Smooth muscle cell (in vitro differentiated cells): ENCODE results near the gene HIP1R. TPM values are rescaled to one million over a fixed set of nuclear protein-coding genes. Genes with fewer than 3 reads are reported as not detected.

Experiments used
- DNase-seq: peaks from one replicate; lab custom pipeline; 2025; ENCODE audit not compliant: unreplicated experiment; lab: John Stamatoyannopoulos, UW
- H2AFZ ChIP-seq: fragments of 200-600 bp; sonication (generic); 2 replicates; pipeline ENCODE4 v1.6.0; 2016; ENCODE audit warnings: antibody characterized with exemption, low read depth, mild to moderate bottlenecking
- H3F3A ChIP-seq: fragments of 200-600 bp; sonication (generic); 2 replicates; pipeline ENCODE4 v1.6.0; 2017; ENCODE audit warnings: antibody characterized with exemption, low read depth
- H3K27ac ChIP-seq: fragments of 200-600 bp; sonication (generic); 2 replicates; pipeline ENCODE4 v1.5.1; 2016; ENCODE audit warnings: low read depth, mild to moderate bottlenecking
- H3K27me3 ChIP-seq: fragments of 200-600 bp; sonication (generic); 2 replicates; pipeline ENCODE4 v1.6.1; 2016; ENCODE audit warnings: low read depth, mild to moderate bottlenecking
- H3K36me3 ChIP-seq: fragments of 200-600 bp; sonication (generic); 2 replicates; pipeline ENCODE4 v1.5.1; 2016; ENCODE audit warnings: low read depth
- H3K4me1 ChIP-seq: fragments of 200-600 bp; sonication (generic); 2 replicates; pipeline ENCODE4 v1.5.1; 2016; ENCODE audit warnings: low read depth
- H3K4me2 ChIP-seq: fragments of 200-600 bp; sonication (generic); 2 replicates; pipeline ENCODE4 v1.6.0; 2016; ENCODE audit warnings: mild to moderate bottlenecking
- H3K4me3 ChIP-seq: fragments of 200-600 bp; sonication (generic); 2 replicates; pipeline ENCODE4 v1.5.1; 2016; ENCODE audit warnings: mild to moderate bottlenecking
- H3K79me2 ChIP-seq: fragments of 200-600 bp; sonication (generic); 2 replicates; pipeline ENCODE4 v1.6.0; 2016; ENCODE audit warnings: low read depth, mild to moderate bottlenecking
- H3K9ac ChIP-seq: fragments of 200-600 bp; sonication (generic); 2 replicates; pipeline ENCODE4 v1.6.0; 2016; ENCODE audit warnings: low read depth
- H3K9me3 ChIP-seq: fragments of 200-600 bp; sonication (generic); replicated peaks from 2 replicates; pipeline ENCODE4 v1.5.1; 2016; ENCODE audit warnings: low read depth
- H4K20me1 ChIP-seq: fragments of 200-600 bp; sonication (generic); 2 replicates; pipeline ENCODE4 v1.6.0; 2016; ENCODE audit warnings: low read depth
- WGBS: methylation state at CpG from one replicate; pipeline ENCODE4 v1.1.7; 2016; ENCODE audit warnings: low lambda C conversion rate; 5-methylcytosine and 5-hydroxymethylcytosine counted together
- polyA plus RNA-seq: library from polyadenylated mRNA; unstranded; fragments of >200 nt; fragmentation: Nextera tagmentation; extraction: Ambion mirVana; gene quantifications from 2 replicates; pipeline ENCODE4 v1.2.1, GENCODE V29; 2016
- total RNA-seq: library from RNA; depleted of rRNA; stranded (reverse); fragments of >200 nt; gene quantifications from 2 replicates; pipeline ENCODE4 v1.2.3, GENCODE V29; 2014
- TF ChIP-seq, protein P1 (sequence below): fragments of 200-600 bp; sonication (generic); IDR thresholded peaks from 2 replicates; pipeline ENCODE4 v1.5.1; 2017; ENCODE audit warnings: borderline replicate concordance, mild to moderate bottlenecking, antibody characterized with exemption; ENCODE audit not compliant: insufficient read depth, poor library complexity, severe bottlenecking

The HIP1R gene
- total and polyA plus RNA-seq, 2 experiments from 2014 or later, result 6.0 to 27.8 TPM

DNA sequence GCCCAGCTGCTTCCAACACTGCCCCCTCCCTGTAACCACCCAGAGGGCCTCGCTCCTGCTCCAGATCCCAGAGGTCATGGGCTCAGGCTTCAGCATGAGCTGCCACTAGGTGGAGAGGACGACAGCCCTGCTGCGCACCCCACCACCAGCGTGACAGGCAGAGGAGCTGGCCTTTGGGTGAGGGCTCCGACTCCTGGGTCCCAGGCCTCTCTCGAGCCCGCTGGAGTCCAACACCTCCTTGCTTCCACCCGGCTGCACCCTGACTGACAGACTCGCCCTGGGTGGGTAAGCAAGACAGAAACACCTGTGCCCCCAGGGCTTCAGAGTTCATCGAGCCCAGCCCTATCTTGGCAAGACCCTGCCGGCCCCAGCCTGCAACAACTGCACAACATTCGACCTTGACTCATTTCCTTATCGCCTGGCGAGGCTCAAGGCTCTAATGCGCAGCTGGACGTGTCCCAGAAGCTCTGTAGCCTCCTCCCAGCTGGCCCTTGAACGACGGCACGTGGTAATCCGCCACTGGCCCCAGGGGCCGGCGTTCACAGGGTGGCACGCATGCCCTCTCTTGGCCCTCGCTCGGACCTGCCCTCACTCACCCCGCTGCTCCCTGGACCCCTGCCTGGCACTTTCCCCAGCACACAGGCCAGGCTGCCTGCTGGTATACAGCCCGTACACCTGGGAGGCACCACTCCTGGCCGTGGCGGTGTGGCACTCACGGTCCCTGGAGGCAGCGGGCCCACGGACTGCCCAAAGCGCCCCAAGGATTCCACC is 32.6 kb downstream of the HIP1R start:
- Histone ChIP-seq H4K20me1 (peaks cover 69% of the 10 kb centered on the region), H3K9ac (no peak overlapping the region), H2AFZ (no peak overlapping the region), H3K4me3 (no peak overlapping the region), H3K4me1 (peaks cover 25% of the 10 kb centered on the region), H3K79me2 (peaks cover 26% of the 10 kb centered on the region), H3F3A (no peaks in the 10 kb centered on the region), H3K4me2 (no peak overlapping the region), H3K9me3 (no peaks in the 10 kb centered on the region), H3K36me3 (peaks cover 6% of the 10 kb centered on the region), H3K27ac (no peak overlapping the region), H3K27me3 (no peaks in the 10 kb centered on the region)
- no peak for DNase-seq
- TF ChIP-seq, protein P1, sequence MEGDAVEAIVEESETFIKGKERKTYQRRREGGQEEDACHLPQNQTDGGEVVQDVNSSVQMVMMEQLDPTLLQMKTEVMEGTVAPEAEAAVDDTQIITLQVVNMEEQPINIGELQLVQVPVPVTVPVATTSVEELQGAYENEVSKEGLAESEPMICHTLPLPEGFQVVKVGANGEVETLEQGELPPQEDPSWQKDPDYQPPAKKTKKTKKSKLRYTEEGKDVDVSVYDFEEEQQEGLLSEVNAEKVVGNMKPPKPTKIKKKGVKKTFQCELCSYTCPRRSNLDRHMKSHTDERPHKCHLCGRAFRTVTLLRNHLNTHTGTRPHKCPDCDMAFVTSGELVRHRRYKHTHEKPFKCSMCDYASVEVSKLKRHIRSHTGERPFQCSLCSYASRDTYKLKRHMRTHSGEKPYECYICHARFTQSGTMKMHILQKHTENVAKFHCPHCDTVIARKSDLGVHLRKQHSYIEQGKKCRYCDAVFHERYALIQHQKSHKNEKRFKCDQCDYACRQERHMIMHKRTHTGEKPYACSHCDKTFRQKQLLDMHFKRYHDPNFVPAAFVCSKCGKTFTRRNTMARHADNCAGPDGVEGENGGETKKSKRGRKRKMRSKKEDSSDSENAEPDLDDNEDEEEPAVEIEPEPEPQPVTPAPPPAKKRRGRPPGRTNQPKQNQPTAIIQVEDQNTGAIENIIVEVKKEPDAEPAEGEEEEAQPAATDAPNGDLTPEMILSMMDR, result peak; percentile 8
- 81% methylated on average over 33 of the region's 33 CpGs for WGBS

DNA sequence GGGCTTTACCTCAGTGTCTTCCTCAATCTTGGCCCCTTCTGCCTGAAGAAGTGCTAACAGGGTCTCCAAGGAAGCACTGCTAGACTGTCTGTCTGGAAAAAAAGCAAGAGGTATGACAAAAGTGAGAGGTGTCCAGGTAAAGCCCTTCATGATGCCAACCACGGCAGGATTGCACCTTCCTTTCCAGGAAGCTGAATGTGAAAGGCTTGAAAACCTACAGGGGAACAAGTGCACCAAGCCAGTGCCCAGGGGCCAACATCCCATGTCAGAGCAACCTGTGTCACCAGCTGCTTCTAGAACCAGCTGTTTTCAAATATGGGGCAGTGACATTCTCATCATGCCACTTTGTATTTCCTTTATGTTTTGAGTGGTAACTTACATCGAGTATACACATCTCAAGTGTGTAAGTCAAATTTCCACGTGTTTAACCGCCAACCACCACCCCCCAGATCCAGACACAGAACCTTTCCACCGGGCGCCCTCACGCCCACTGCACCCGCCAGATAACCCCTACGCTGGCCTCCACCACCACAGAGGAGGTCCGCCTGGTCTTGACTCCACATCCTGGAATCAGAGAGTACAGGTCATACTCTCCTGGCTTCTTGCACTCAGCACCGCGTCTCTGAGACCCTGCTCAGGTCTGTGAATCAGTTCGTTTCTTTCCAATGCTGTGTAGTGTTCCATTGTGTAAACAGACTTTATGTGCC is 33.4 kb downstream of the HIP1R start:
- no peak overlapping the region for H2AFZ ChIP-seq
- TF ChIP-seq, protein P1, result no peak
- no peaks in the 10 kb centered on the region for H3K27me3 ChIP-seq
- H3K4me3 ChIP-seq, result no peak overlapping the region
- H3K27ac ChIP-seq, result no peak overlapping the region
- 94% methylated on average over 13 of the region's 13 CpGs for WGBS
- H3K79me2 ChIP-seq, result peaks cover 33% of the 10 kb centered on the region
- peaks cover 6% of the 10 kb centered on the region for H3K36me3 ChIP-seq
- no peaks in the 10 kb centered on the region for H3F3A ChIP-seq
- DNase-seq, result no peak
- peaks cover 76% of the 10 kb centered on the region for H4K20me1 ChIP-seq
- H3K9ac ChIP-seq, result no peak overlapping the region
- peaks cover 26% of the 10 kb centered on the region for H3K4me1 ChIP-seq
- H3K4me2 ChIP-seq, result no peak overlapping the region
- no peaks in the 10 kb centered on the region for H3K9me3 ChIP-seq

DNA sequence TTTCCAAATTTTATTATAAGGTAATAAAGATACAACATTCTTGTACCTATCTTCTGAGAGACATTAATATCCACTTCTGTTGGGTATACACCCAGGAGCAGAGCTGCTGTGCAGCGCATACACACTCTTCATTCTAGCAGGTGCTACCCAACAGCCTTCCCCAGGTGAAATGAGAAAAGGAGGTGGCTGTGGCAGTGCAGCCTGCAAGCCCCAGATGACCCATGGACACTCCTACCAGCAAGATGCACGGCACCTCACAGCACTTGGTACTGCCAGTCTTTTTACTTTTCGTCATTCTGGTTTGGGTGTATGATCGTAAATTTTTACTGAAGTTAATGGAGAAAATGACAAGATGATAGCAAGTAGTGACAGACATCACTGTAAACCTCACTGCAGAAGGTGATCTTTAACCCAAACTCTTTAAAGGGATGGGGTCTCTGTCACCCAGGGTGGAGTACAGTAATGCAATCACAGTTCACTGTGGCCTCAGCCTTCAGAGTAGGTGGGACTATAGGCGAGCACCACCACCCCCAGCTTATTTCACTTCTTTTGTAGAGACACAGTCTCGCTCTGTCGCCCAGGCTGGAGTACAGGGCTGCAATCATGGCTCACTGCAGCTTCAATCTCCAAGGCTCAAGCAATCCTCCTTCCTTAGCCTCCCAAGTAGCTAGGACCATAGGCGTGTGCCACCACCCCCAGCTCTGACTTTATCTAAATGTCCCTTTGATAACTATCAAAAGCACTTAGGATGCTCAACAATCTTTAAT is 34.1 kb downstream of the HIP1R start:
- DNase-seq, result no peak
- H3F3A ChIP-seq, result no peaks in the 10 kb centered on the region
- TF ChIP-seq, protein P1, result no peak
- H3K36me3 ChIP-seq, result peaks cover 6% of the 10 kb centered on the region
- H3K4me2 ChIP-seq, result no peak overlapping the region
- no peaks in the 10 kb centered on the region for H3K9me3 ChIP-seq
- no peak overlapping the region for H3K4me3 ChIP-seq
- H3K27ac ChIP-seq, result no peak overlapping the region
- no peak overlapping the region for H2AFZ ChIP-seq
- WGBS, result 95% methylated on average over 8 of the region's 8 CpGs
- peaks cover 41% of the 10 kb centered on the region for H3K79me2 ChIP-seq
- H3K9ac ChIP-seq, result no peak overlapping the region
- H4K20me1 ChIP-seq, result peaks cover 84% of the 10 kb centered on the region
- peaks cover 26% of the 10 kb centered on the region for H3K4me1 ChIP-seq
- H3K27me3 ChIP-seq, result no peaks in the 10 kb centered on the region
